ENCODE data around the gene HRAS. TPM values are rescaled to one million over a fixed set of nuclear protein-coding genes. Genes with fewer than 3 reads are reported as not detected.

Gene HRAS
- total RNA-seq, 1 donor from 2014 or later, result 77.7 TPM

GRCh38 chr11:554428-555226 is 19.3 kb upstream of the HRAS start:
- Mint-ChIP-seq H3K4me1 (ENCODE audit: low read depth) (no peaks in the 10 kb centered on the region), H3K9me3 (ENCODE audit: low read depth) (no peaks in the 10 kb centered on the region), H3K36me3 (ENCODE audit: low read depth) (peaks cover 3% of the 10 kb centered on the region), H3K4me3 (ENCODE audit: unreplicated experiment) (no peak overlapping the region), H3K27me3 (ENCODE audit: low read depth) (peaks cover 8% of the 10 kb centered on the region), H3K27ac (ENCODE audit: unreplicated experiment) (no peak overlapping the region)
- TF ChIP-seq CTCF (IDR thresholded peaks at IDR 0.05), result peak; percentile 77
- DNase-seq (ENCODE audit: low spot score), result no peak

GRCh38 chr11:553988-554340 is 18.6 kb upstream of the HRAS start:
- Mint-ChIP-seq H3K9me3 (ENCODE audit: low read depth) (no peaks in the 10 kb centered on the region), H3K4me1 (ENCODE audit: low read depth) (no peaks in the 10 kb centered on the region)

GRCh38 chr11:553083-553987 is 18.0 kb upstream of the HRAS start:
- Mint-ChIP-seq H3K36me3 (ENCODE audit: low read depth) (peaks cover 3% of the 10 kb centered on the region), H3K4me3 (ENCODE audit: unreplicated experiment) (no peak overlapping the region), H3K9me3 (ENCODE audit: low read depth) (no peaks in the 10 kb centered on the region), H3K27ac (ENCODE audit: unreplicated experiment) (no peak overlapping the region), H3K4me1 (ENCODE audit: low read depth) (no peaks in the 10 kb centered on the region), H3K27me3 (ENCODE audit: low read depth) (peaks cover 8% of the 10 kb centered on the region)
- TF ChIP-seq CTCF (IDR thresholded peaks at IDR 0.05), result no peak
- no peak for DNase-seq (ENCODE audit: low spot score)

More at GRCh38 chr11:553988-554340, 18.6 kb upstream of the HRAS start:
- DNase-seq (ENCODE audit: low spot score), result no peak
- Mint-ChIP-seq H3K36me3 (ENCODE audit: low read depth) (peaks cover 3% of the 10 kb centered on the region), H3K27me3 (ENCODE audit: low read depth) (peaks cover 8% of the 10 kb centered on the region), H3K4me3 (ENCODE audit: unreplicated experiment) (no peak overlapping the region), H3K27ac (ENCODE audit: unreplicated experiment) (no peak overlapping the region)
- no peak for TF ChIP-seq CTCF (IDR thresholded peaks at IDR 0.05)

GRCh38 chr11:551596-551995 is 16.2 kb upstream of the HRAS start:
- Mint-ChIP-seq H3K9me3 (ENCODE audit: low read depth) (no peaks in the 10 kb centered on the region), H3K36me3 (ENCODE audit: low read depth) (peaks cover 3% of the 10 kb centered on the region), H3K4me1 (ENCODE audit: low read depth) (no peaks in the 10 kb centered on the region), H3K27me3 (ENCODE audit: low read depth) (peaks cover 3% of the 10 kb centered on the region), H3K4me3 (ENCODE audit: unreplicated experiment) (no peak overlapping the region), H3K27ac (ENCODE audit: unreplicated experiment) (no peak overlapping the region)
- no peak for DNase-seq (ENCODE audit: low spot score)
- no peak for TF ChIP-seq CTCF (IDR thresholded peaks at IDR 0.05)

- peaks cover 3% of the 10 kb centered on the region for H3K36me3 Mint-ChIP-seq (ENCODE audit: low read depth)
- no peaks in the 10 kb centered on the region for H3K27me3 Mint-ChIP-seq (ENCODE audit: low read depth)
- no peak overlapping the region for H3K27ac Mint-ChIP-seq (ENCODE audit: unreplicated experiment)
- DNase-seq (ENCODE audit: low spot score), result no peak
- no peak for TF ChIP-seq CTCF (IDR thresholded peaks at IDR 0.05)
- H3K4me3 Mint-ChIP-seq (ENCODE audit: unreplicated experiment), result no peak overlapping the region
- no peaks in the 10 kb centered on the region for H3K9me3 Mint-ChIP-seq (ENCODE audit: low read depth)
- no peaks in the 10 kb centered on the region for H3K4me1 Mint-ChIP-seq (ENCODE audit: low read depth)
These were observed 15.8 kb upstream of the HRAS start for GRCh38 chr11:551131-551530.
